Fibroblast of skin of scalp (primary cell): ENCODE results near the gene MIPOL1.
"Not testable (repeated sequence)": the region's sequence is repeated elsewhere in the genome, so short reads cannot be mapped to it uniquely, and the experiment has no call there.

Experiments used
- DNase-seq: peaks from one replicate; pipeline ENCODE4 v3.0.0-alpha.2; 2013

Gene MIPOL1

GRCh38 chr14:37187294-37187693 lies 10.4 kb upstream of the MIPOL1 start:
- no peak for DNase-seq

- not testable (repeated sequence) for DNase-seq
Measured at GRCh38 chr14:37187840-37188577, 9.7 kb upstream of the MIPOL1 start.

- not testable (repeated sequence) for DNase-seq
Measured at GRCh38 chr14:37189733-37190132, 8.0 kb upstream of the MIPOL1 start.

- no peak for DNase-seq
Measured at GRCh38 chr14:37194698-37195097, 3.0 kb upstream of the MIPOL1 start.

- no peak for DNase-seq
Measured at GRCh38 chr14:37195327-37195726, 2.4 kb upstream of the MIPOL1 start.

- no peak for DNase-seq
Measured at GRCh38 chr14:37196604-37197420, 925 bp upstream of the MIPOL1 start.

- DNase-seq: no peak
Measured at GRCh38 chr14:37198273-37198598, 499 bp downstream of the MIPOL1 start.

GRCh38 chr14:37198907-37199306 lies 1.2 kb downstream of the MIPOL1 start:
- no peak for DNase-seq

- DNase-seq: no peak
Measured at GRCh38 chr14:37201724-37202123, 4.0 kb downstream of the MIPOL1 start.

- peak; percentile 15 for DNase-seq
Measured at GRCh38 chr14:37202265-37202664, 4.5 kb downstream of the MIPOL1 start.

GRCh38 chr14:37202812-37203211 lies 5.1 kb downstream of the MIPOL1 start:
- no peak for DNase-seq

GRCh38 chr14:37203423-37203822 lies 5.7 kb downstream of the MIPOL1 start:
- DNase-seq: no peak

- not testable (repeated sequence) for DNase-seq
Measured at GRCh38 chr14:37205623-37206605, 8.2 kb downstream of the MIPOL1 start.

GRCh38 chr14:37209617-37210016 lies 11.9 kb downstream of the MIPOL1 start:
- not testable (repeated sequence) for DNase-seq

GRCh38 chr14:37210448-37210847 lies 12.7 kb downstream of the MIPOL1 start:
- no peak for DNase-seq

- no peak for DNase-seq
Measured at GRCh38 chr14:37213016-37213415, 15.3 kb downstream of the MIPOL1 start.

GRCh38 chr14:37215345-37215744 lies 17.6 kb downstream of the MIPOL1 start:
- DNase-seq: no peak

- DNase-seq: no peak
Measured at GRCh38 chr14:37221073-37221472, 23.3 kb downstream of the MIPOL1 start.

- DNase-seq: no peak
Measured at GRCh38 chr14:37223947-37224474, 26.3 kb downstream of the MIPOL1 start.

- not testable (repeated sequence) for DNase-seq
Measured at GRCh38 chr14:37225668-37226067, 27.9 kb downstream of the MIPOL1 start.

- DNase-seq: peak; percentile 66
Measured at GRCh38 chr14:37230551-37231194, 32.9 kb downstream of the MIPOL1 start.

- DNase-seq: peak; percentile 60
Measured at GRCh38 chr14:37232907-37233481, 35.3 kb downstream of the MIPOL1 start.
